Activated CD8-positive, alpha-beta memory T cell treated with anti-CD3 and anti-CD28 coated beads, Interleukin-2, amount 10 ng/mL, durations not matched to agents 7 days and 5 days (primary cell): Measurements from ENCODE around the gene CD27. TPM values are rescaled to one million over a fixed set of nuclear protein-coding genes. Genes with fewer than 3 reads are reported as not detected.
A peak's percentile ranks its signal among the peaks of the same experiment; 100 is the strongest.
"Not testable (repeated sequence)": the region's sequence is repeated elsewhere in the genome, so short reads cannot be mapped to it uniquely, and the experiment has no call there.

ENCODE experiments used
- ATAC-seq: fragments of 150-1000 bp; cut with Tn5 transposase; one replicate; pipeline ENCODE4 v1.10.0; 2021; ENCODE audit warnings: moderate library complexity
- CTCF ChIA-PET: fragments of 350-600 bp; sonication (Branson Sonifier 250); formaldehyde crosslinking; loops from one replicate; lab custom pipeline; 2021; ENCODE audit warnings: antibody characterized with exemption; lab: Charles Lee
- DNase-seq: peaks from one replicate; pipeline ENCODE4 v3.0.0-alpha.2; 2020
- H3K27ac Mint-ChIP-seq: one replicate; pipeline ENCODE4 v1.8.0; 2021; ENCODE audit warnings: mild to moderate bottlenecking, mixed read lengths
- H3K27me3 Mint-ChIP-seq: one replicate; pipeline ENCODE4 v1.8.0; 2021; ENCODE audit warnings: mixed read lengths
- H3K36me3 Mint-ChIP-seq: one replicate; pipeline ENCODE4 v1.8.0; 2021; ENCODE audit warnings: mild to moderate bottlenecking, mixed read lengths
- H3K4me1 Mint-ChIP-seq: one replicate; pipeline ENCODE4 v1.8.0; 2021; ENCODE audit warnings: mixed read lengths
- H3K4me3 Mint-ChIP-seq: one replicate; pipeline ENCODE4 v1.8.0; 2021; ENCODE audit warnings: mild to moderate bottlenecking, moderate library complexity, mixed read lengths
- H3K9me3 Mint-ChIP-seq: one replicate; pipeline ENCODE4 v1.8.0; 2022; ENCODE audit warnings: low read depth, mixed read lengths
- total RNA-seq, 2 experiments: library from RNA; stranded (reverse); gene quantifications; one replicate each; pipeline ENCODE4 v1.2.3, GENCODE V29; 2021

Gene CD27
- total RNA-seq, 2 experiments from 2014 or later, result 44.9 to 67.3 TPM

DNA sequence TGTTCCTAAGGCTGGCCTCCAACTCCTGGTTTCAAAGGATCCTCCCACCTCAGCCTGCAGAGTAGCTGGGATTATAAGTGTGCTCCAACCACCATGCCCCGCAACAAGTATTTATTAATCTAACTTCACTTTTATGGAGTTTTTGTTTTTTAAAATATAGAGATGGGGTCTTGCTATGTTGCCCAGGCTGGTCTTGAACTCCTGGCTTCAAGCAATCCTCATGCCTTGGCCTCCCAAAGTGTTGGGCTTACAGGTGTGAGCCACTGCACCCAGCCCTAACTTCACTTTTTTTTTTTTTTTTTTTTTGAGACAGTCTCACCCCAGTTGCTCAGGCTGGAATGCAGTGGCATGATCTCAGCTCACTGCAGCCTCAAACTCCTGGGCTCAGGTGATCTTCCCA is 45.9 kb downstream of the CD27 start:
- not testable (repeated sequence) for H3K4me3 Mint-ChIP-seq, DNase-seq, ATAC-seq, H3K27me3 Mint-ChIP-seq, H3K9me3 Mint-ChIP-seq, H3K27ac Mint-ChIP-seq
- Mint-ChIP-seq H3K4me1 (peaks cover 21% of the 10 kb centered on the region), H3K36me3 (peaks cover 26% of the 10 kb centered on the region)
- CTCF ChIA-PET, result interaction anchor here (0.9 to 1.6 kb wide), 2 partner anchors 26 to 67 kb away, joined by 3 to 5 read pairs; no protein-coding TSS in a partner anchor

DNA sequence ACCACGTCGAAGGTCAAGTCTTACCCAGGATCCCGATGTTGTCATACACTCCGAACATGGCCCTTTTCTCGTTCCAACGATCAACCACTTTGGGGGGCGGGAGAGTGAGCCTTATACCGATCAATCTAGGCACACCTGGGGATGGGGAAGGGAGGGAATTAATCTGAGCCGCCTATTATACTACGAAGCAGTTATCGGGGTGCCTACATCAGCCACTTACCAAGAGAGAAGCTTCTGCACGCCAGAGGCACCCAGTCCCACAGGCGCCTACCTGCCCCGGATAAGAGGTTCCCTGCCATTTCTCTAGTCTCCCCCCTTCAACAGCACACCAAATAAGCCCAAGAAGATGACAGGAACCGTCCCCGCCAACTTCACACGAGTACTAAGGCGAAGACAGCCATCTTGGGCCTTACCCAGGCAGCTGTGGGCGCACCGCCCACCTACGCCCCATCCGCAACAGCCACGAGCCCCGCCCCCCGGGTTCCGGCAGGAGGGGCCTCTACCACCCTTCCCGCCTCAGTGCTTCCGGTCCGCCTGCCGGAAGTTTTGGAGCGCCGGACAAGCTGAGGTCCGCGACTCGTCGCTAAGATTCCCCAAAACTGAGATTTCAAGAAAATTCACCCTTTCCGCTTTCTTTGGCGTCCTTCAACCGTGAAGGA is 48.2 kb downstream of the CD27 start, which contains the start of gene MRPL51:
MRPL51 (minus strand) TSS at position 425 of the 659 bp plus-strand sequence; CDS start at position 299, 126 bp downstream.
- H3K4me3 Mint-ChIP-seq, result peak within 1 kb of the TSS; percentile 91
- H3K9me3 Mint-ChIP-seq, result no peaks in the 10 kb centered on the region
- CTCF ChIA-PET, result interaction anchor here (0.8 to 2.6 kb wide), 12 partner anchors 8 to 231 kb away, joined by 3 to 10 read pairs (median 4); partner anchors contain the start of genes COPS7A, NOP2 and TAPBPL
- H3K27me3 Mint-ChIP-seq, result no peaks in the 10 kb centered on the region
- ATAC-seq (peak; percentile 74), DNase-seq (peak; percentile 99)
- H3K27ac Mint-ChIP-seq, result peak within 1 kb of the TSS; percentile 95
- H3K4me1 Mint-ChIP-seq, result peaks cover 39% of the 10 kb centered on the region
- H3K36me3 Mint-ChIP-seq, result peaks cover 42% of the 10 kb centered on the region

DNA sequence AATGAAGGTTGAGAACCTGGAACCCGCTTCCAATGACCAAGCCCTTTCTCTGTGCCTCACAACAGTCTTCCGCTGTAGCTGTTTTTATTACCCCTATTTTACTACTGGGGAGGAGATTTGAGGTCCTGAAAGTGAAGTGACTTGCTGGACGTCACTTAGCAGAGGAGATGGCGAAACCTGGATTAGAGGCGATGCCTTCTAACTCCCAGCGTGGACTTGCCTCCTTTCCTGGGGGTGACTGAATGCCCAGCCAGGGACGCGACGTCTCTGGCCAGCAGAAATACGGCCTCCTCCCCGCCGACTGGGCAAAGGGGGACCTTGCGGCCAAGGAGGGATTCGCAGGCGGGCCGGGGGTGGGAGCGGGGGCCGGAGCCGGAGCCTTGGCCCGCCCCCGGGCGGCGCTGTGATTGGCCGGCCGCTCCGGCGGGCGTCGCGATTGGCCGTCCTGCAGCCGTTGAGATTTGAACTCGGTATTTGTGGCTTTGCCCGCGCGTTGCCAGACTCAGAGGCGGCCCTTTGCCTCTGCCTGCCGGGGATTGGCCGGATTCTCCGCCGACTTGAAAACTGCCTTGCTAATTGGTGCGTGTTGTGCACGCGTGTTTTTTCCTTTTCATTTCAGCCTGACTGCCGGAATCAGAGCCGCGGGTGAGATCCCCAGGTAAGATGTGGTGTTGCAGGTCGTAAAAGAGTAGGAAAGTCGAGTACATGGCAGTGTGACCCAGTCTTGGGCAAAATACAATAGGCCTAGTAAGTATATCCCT is 48.9 kb downstream of the CD27 start, which contains the start of gene NCAPD2:
NCAPD2 (plus strand) TSS at position 606 of the 761 bp plus-strand sequence. CDS start 997 bp downstream, outside the sequence.
- Mint-ChIP-seq H3K4me1 (peaks cover 43% of the 10 kb centered on the region), H3K27me3 (no peaks in the 10 kb centered on the region), H3K36me3 (peaks cover 45% of the 10 kb centered on the region), H3K4me3 (peak within 1 kb of the TSS; percentile 91), H3K27ac (peak within 1 kb of the TSS; percentile 95), H3K9me3 (no peaks in the 10 kb centered on the region)
- ATAC-seq (peak; percentile 87), DNase-seq (peak; percentile 99)
- CTCF ChIA-PET, result interaction anchor here (0.6 to 2.6 kb wide), 21 partner anchors 9 to 230 kb away, joined by 3 to 12 read pairs (median 4); partner anchors contain the start of genes COPS7A, GAPDH, NOP2 and TAPBPL

DNA sequence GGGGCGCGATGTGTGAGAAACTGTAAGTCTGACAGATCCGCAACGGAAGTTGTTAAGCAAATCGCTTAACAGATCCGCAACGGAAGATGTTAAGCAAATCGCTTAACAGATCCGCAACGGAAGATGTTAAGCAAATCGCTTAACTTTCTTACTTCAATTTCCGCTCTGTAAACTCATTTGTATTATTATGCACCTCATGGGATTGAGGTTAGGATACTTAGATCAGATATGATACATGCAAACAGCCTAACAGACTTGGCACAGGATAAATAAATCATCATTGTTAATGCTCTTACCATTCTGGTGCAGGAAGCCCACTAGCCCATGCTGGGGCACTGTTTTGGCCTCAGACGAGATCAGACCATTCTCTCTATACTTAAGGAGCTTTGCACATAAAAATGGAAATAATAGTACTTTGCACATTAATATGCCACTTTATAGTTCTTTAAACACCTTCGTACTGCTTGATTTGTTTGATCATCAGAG is 49.5 kb downstream of the CD27 start:
- CTCF ChIA-PET, result interaction anchor here (0.6 to 2.0 kb wide), 11 partner anchors 10 to 76 kb away, joined by 3 to 12 read pairs (median 5); partner anchors contain the start of genes GAPDH and TAPBPL
- H3K36me3 Mint-ChIP-seq, result peaks cover 47% of the 10 kb centered on the region
- no peaks in the 10 kb centered on the region for H3K27me3 Mint-ChIP-seq
- ATAC-seq, result peak; percentile 4
- H3K9me3 Mint-ChIP-seq, result no peaks in the 10 kb centered on the region
- peak overlapping the region; percentile 94 for H3K27ac Mint-ChIP-seq
- no peak for DNase-seq
- H3K4me3 Mint-ChIP-seq, result peak overlapping the region; percentile 91
- peaks cover 43% of the 10 kb centered on the region for H3K4me1 Mint-ChIP-seq

DNA sequence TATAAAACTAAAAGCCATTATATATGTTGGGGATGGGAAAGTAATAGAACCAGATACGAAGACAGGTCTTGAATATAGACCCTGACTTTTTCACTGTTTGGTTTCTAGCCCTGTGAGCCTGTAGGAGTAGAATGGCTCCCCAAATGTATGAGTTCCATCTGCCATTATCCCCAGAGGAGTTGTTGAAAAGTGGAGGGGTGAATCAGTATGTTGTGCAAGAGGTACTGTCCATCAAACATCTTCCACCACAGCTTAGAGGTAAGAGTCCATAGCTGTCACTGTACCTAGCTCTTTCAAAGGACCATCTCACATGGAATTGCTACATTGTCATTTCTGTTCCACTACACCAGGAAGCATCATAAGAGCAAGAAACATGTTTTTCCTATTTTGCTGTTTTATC is 50.2 kb downstream of the CD27 start:
- no peaks in the 10 kb centered on the region for H3K9me3 Mint-ChIP-seq
- CTCF ChIA-PET, result interaction anchor here (1.0 to 2.0 kb wide), 11 partner anchors 10 to 76 kb away, joined by 3 to 12 read pairs (median 5); partner anchors contain the start of genes GAPDH and TAPBPL
- no peak for DNase-seq
- peaks cover 49% of the 10 kb centered on the region for H3K36me3 Mint-ChIP-seq
- no peaks in the 10 kb centered on the region for H3K27me3 Mint-ChIP-seq
- no peak for ATAC-seq
- H3K4me3 Mint-ChIP-seq, result peak overlapping the region; percentile 91
- peaks cover 43% of the 10 kb centered on the region for H3K4me1 Mint-ChIP-seq
- peak overlapping the region; percentile 94 for H3K27ac Mint-ChIP-seq

DNA sequence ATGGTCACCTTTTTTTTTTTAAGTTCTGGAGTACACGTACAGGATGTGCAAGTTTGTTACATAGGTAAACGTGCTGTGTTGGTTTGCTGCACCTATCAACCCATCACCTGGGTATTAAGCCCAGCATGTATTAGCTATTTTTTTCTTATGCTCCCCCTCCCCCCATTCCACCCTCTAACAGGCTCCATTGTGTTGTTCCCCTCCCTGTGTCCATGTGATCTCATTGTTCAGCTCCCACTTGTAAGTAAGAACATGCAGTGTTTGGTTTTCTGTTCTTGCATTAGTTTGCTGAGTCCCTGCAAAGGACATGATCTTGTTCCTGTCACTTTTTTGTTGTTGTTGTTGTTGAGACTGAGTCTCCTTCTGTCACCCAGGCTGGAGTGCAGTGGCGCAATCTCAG is 52.5 kb downstream of the CD27 start:
- DNase-seq, ATAC-seq, H3K4me3 Mint-ChIP-seq, H3K27ac Mint-ChIP-seq, H3K9me3 Mint-ChIP-seq, H3K27me3 Mint-ChIP-seq: not testable (repeated sequence)
- Mint-ChIP-seq H3K36me3 (peaks cover 37% of the 10 kb centered on the region), H3K4me1 (peaks cover 32% of the 10 kb centered on the region)
- CTCF ChIA-PET, result interaction anchor here (1.2 kb wide), 1 partner anchor 40 kb away, joined by 3 read pairs; no protein-coding TSS in a partner anchor

DNA sequence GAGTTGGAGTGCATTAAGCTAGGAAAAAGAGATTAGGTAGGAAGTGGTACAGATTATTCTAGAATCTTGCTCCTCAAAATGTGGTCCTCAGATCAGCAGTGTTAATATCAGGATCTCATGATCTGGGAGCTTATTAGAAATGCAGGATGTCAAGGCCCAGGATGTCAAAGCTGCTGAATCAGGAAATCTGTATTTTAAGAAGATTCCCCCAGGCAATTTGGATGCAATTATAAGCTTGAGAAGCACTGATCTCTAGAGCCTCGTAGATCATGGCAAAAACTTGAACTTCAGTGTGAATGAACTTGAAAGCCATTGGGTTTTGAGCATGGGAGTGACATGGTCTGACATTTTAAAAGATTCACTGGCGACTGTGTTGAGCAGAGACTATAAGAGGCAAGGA is 55.7 kb downstream of the CD27 start:
- Mint-ChIP-seq H3K9me3 (no peaks in the 10 kb centered on the region), H3K4me3 (no peak overlapping the region), H3K4me1 (peaks cover 23% of the 10 kb centered on the region), H3K27me3 (no peaks in the 10 kb centered on the region), H3K27ac (no peak overlapping the region), H3K36me3 (peaks cover 32% of the 10 kb centered on the region)
- CTCF ChIA-PET, result interaction anchor here (0.6 to 2.0 kb wide), 3 partner anchors 35 to 38 kb away, joined by 3 to 9 read pairs (median 5); no protein-coding TSS in a partner anchor
- DNase-seq, result no peak
- no peak for ATAC-seq

Other genes with a start within 250 kb of the CD27 start
- 10 to 100 TPM in 1 of 2 experiments, 1 to 10 TPM in 1; 3.8 to 20.4 TPM for gene CD9, start 244.6 kb upstream of the CD27 start, total RNA-seq
- gene PLEKHG6, start 134.3 kb upstream of the CD27 start, total RNA-seq, result not detected
- 10 to 100 TPM; 63.3 to 71.5 TPM for gene TNFRSF1A, start 102.9 kb upstream of the CD27 start, total RNA-seq
- gene SCNN1A, start 69.4 kb upstream of the CD27 start, total RNA-seq, result under 1 TPM; 0.49 to 0.58 TPM
- gene LTBR, start 60.8 kb upstream of the CD27 start, total RNA-seq, result under 1 TPM; 0.30 to 0.41 TPM
- gene TAPBPL, start 7.1 kb downstream of the CD27 start, total RNA-seq, result 10 to 100 TPM; 49.1 to 53.0 TPM
- gene VAMP1, start 25.7 kb downstream of the CD27 start, total RNA-seq, result 10 to 100 TPM; 49.2 to 59.1 TPM
- gene MRPL51, start 48.3 kb downstream of the CD27 start, total RNA-seq, result 100 to 1,000 TPM; 191 to 271 TPM
- gene NCAPD2, start 49.1 kb downstream of the CD27 start, total RNA-seq, result 100 to 1,000 TPM; 173 to 200 TPM
- 1,000 to 10,000 TPM; 5,133 to 5,396 TPM for gene GAPDH, start 89.6 kb downstream of the CD27 start, total RNA-seq
- 10 to 100 TPM; 29.3 to 30.0 TPM for gene IFFO1, start 111.1 kb downstream of the CD27 start, total RNA-seq
- 100 to 1,000 TPM in 1 of 2 experiments, 10 to 100 TPM in 1; 76.7 to 117 TPM for gene NOP2, start 123.3 kb downstream of the CD27 start, total RNA-seq
- 100 to 1,000 TPM; 288 to 320 TPM for gene CHD4, start 162.4 kb downstream of the CD27 start, total RNA-seq
- 10 to 100 TPM; 15.8 to 18.5 TPM for gene LPAR5, start 191.0 kb downstream of the CD27 start, total RNA-seq
- 1 to 10 TPM; 1.1 to 2.0 TPM for gene ACRBP, start 202.5 kb downstream of the CD27 start, total RNA-seq
- 10 to 100 TPM; 26.0 to 26.3 TPM for gene ING4, start 218.2 kb downstream of the CD27 start, total RNA-seq
- 10 to 100 TPM; 76.3 to 76.4 TPM for gene ZNF384, start 244.4 kb downstream of the CD27 start, total RNA-seq